Neural cell (in vitro differentiated cells): ENCODE measurements around the gene SCCPDH. TPM values are rescaled to one million over a fixed set of nuclear protein-coding genes. Genes with fewer than 3 reads are reported as not detected.

Experiments
- H2AFZ ChIP-seq: fragments of 200-600, 300-800 bp; sonication (generic), shearing (Covaris generic); 2 replicates; pipeline ENCODE4 v1.6.0; 2014; ENCODE audit warnings: low read depth, mild to moderate bottlenecking, antibody characterized with exemption, low read length, moderate library complexity
- H3F3A ChIP-seq: fragments of 200-600 bp; shearing (Covaris generic); 2 replicates; pipeline ENCODE4 v1.6.1; 2016; ENCODE audit warnings: mild to moderate bottlenecking, moderate library complexity, mixed read lengths, antibody characterized with exemption, low read length; ENCODE audit not compliant: insufficient read depth, poor library complexity, severe bottlenecking
- H3K27ac ChIP-seq: fragments of 200-600, 300-800 bp; sonication (generic), shearing (Covaris generic); 2 replicates; pipeline ENCODE4 v1.5.1; 2014; ENCODE audit warnings: mild to moderate bottlenecking, low read length, moderate library complexity
- H3K27me3 ChIP-seq: fragments of 300-800, 200-600 bp; sonication (generic), shearing (Covaris generic); 2 replicates; pipeline ENCODE4 v1.6.0; 2014; ENCODE audit warnings: mild to moderate bottlenecking, low read depth, low read length, moderate library complexity; ENCODE audit not compliant: insufficient read depth
- H3K36me3 ChIP-seq: fragments of 300-800, 200-600 bp; sonication (generic), shearing (Covaris generic); 2 replicates; pipeline ENCODE4 v1.5.1; 2014; ENCODE audit warnings: mild to moderate bottlenecking, antibody characterized with exemption, low read length, moderate library complexity; ENCODE audit not compliant: insufficient read depth
- H3K4me2 ChIP-seq: fragments of 300-800, 200-600 bp; sonication (generic), shearing (Covaris generic); 2 replicates; pipeline ENCODE4 v1.6.0; 2014; ENCODE audit warnings: mild to moderate bottlenecking, low read length
- H3K4me3 ChIP-seq: fragments of 300-800, 200-600 bp; sonication (generic), shearing (Covaris generic); 2 replicates; pipeline ENCODE4 v1.5.1; 2014; ENCODE audit warnings: mild to moderate bottlenecking, low read length, moderate library complexity
- H3K79me2 ChIP-seq: fragments of 200-600 bp; shearing (Covaris generic); replicated peaks from 2 replicates; pipeline ENCODE4 v1.6.0; 2014; ENCODE audit warnings: mild to moderate bottlenecking, low read length, moderate library complexity; ENCODE audit not compliant: insufficient read depth
- H3K9ac ChIP-seq: fragments of 300-800, 200-600 bp; sonication (generic), shearing (Covaris generic); 2 replicates; pipeline ENCODE4 v1.6.1; 2016; ENCODE audit warnings: mild to moderate bottlenecking, low read length, mixed read lengths
- H3K9me2 ChIP-seq: fragments of 200-600 bp; shearing (Covaris generic); 2 replicates; pipeline ENCODE4 v1.6.1; 2016; ENCODE audit warnings: mild to moderate bottlenecking, low read length, mixed read lengths; ENCODE audit not compliant: insufficient read depth
- H3K9me3 ChIP-seq: fragments of 200-600, 300-800 bp; sonication (generic), shearing (Covaris generic); 2 replicates; pipeline ENCODE4 v1.6.1; 2016; ENCODE audit warnings: mild to moderate bottlenecking, mixed run types, low read length, moderate library complexity, mixed read lengths
- H4K20me1 ChIP-seq: fragments of 200-600 bp; shearing (Covaris generic); 2 replicates; pipeline ENCODE4 v1.6.1; 2016; ENCODE audit warnings: mild to moderate bottlenecking, mixed run types; ENCODE audit not compliant: insufficient read depth
- CTCF ChIP-seq: fragments of 450-650 bp; IDR thresholded peaks from 2 replicates; pipeline ENCODE4 v1.5.1; 2014; ENCODE audit warnings: antibody characterized with exemption, mild to moderate bottlenecking, moderate library complexity; ENCODE audit not compliant: poor library complexity, severe bottlenecking
- EP300 ChIP-seq: fragments of 450-650 bp; conservative IDR thresholded peaks from 2 replicates; pipeline ENCODE4 v1.6.1; 2014; ENCODE audit warnings: antibody characterized with exemption, mild to moderate bottlenecking, moderate library complexity; ENCODE audit not compliant: poor library complexity, severe bottlenecking
- EZH2 ChIP-seq: fragments of 200-600, 300-800 bp; shearing (Covaris generic), sonication (generic); IDR thresholded peaks from 2 replicates; pipeline ENCODE4 v1.6.1; 2014; ENCODE audit warnings: antibody characterized with exemption, low read length, borderline replicate concordance, mild to moderate bottlenecking; ENCODE audit not compliant: insufficient read depth, poor library complexity, severe bottlenecking
- MXI1 ChIP-seq: fragments of 450-650 bp; conservative IDR thresholded peaks from 2 replicates; pipeline ENCODE4 v1.6.1; 2014; ENCODE audit warnings: antibody characterized with exemption, mild to moderate bottlenecking; ENCODE audit not compliant: poor library complexity, severe bottlenecking
- POLR2AphosphoS5 ChIP-seq: IDR thresholded peaks from 2 replicates; pipeline ENCODE4 v1.6.1; 2012
- RAD21 ChIP-seq: fragments of 450-650 bp; conservative IDR thresholded peaks from 2 replicates; pipeline ENCODE4 v1.6.1; 2014; ENCODE audit warnings: antibody characterized with exemption, mild to moderate bottlenecking, moderate library complexity
- REST ChIP-seq: IDR thresholded peaks from 2 replicates; pipeline ENCODE4 v1.6.1; 2012; ENCODE audit warnings: borderline replicate concordance
- SMC3 ChIP-seq: fragments of 450-650 bp; conservative IDR thresholded peaks from 2 replicates; pipeline ENCODE4 v1.6.1; 2014; ENCODE audit warnings: antibody characterized with exemption, mild to moderate bottlenecking, moderate library complexity; ENCODE audit not compliant: poor library complexity
- TAF1 ChIP-seq: IDR thresholded peaks from 2 replicates; pipeline ENCODE4 v1.6.1; 2012; ENCODE audit warnings: low read depth
- polyA plus RNA-seq: library from polyadenylated mRNA; depleted of rRNA; stranded (reverse); fragments of >200 nt; gene quantifications from 2 replicates; pipeline ENCODE4 v1.2.3, GENCODE V29; 2014

The SCCPDH gene
- polyA plus RNA-seq, 1 donor from 2014 or later: 94.2 TPM

- Histone ChIP-seq H3F3A (no peaks in the 10 kb centered on the region), H3K9me3 (no peaks in the 10 kb centered on the region), H3K4me3 (no peak overlapping the region), H3K79me2 (no peaks in the 10 kb centered on the region), H3K9ac (no peak overlapping the region), H3K27me3 (no peaks in the 10 kb centered on the region), H2AFZ (no peak overlapping the region), H3K27ac (no peak overlapping the region), H3K9me2 (no peaks in the 10 kb centered on the region), H3K4me2 (no peak overlapping the region), H4K20me1 (no peaks in the 10 kb centered on the region), H3K36me3 (no peaks in the 10 kb centered on the region)
- TF ChIP-seq EP300: no peak
- TF ChIP-seq SMC3: no peak
- no peak for TF ChIP-seq EZH2
- no peak for TF ChIP-seq REST
- no peak for TF ChIP-seq MXI1
- no peak for TF ChIP-seq TAF1
- no peak for TF ChIP-seq CTCF
- TF ChIP-seq POLR2AphosphoS5: no peak
- no peak for TF ChIP-seq RAD21
Measured at GRCh38 chr1:246695136-246695535, 29.1 kb upstream of the SCCPDH start.

- Histone ChIP-seq H3K9me3 (no peaks in the 10 kb centered on the region), H3F3A (no peaks in the 10 kb centered on the region), H3K79me2 (no peaks in the 10 kb centered on the region), H3K9ac (no peak overlapping the region), H3K4me3 (no peak overlapping the region), H2AFZ (no peak overlapping the region), H3K36me3 (no peaks in the 10 kb centered on the region), H3K9me2 (no peaks in the 10 kb centered on the region), H3K27ac (no peak overlapping the region), H3K4me2 (no peak overlapping the region), H3K27me3 (no peaks in the 10 kb centered on the region), H4K20me1 (no peaks in the 10 kb centered on the region)
- TF ChIP-seq MXI1 (no peak), REST (no peak), TAF1 (no peak), RAD21 (no peak)
Measured at GRCh38 chr1:246695666-246696065, 28.5 kb upstream of the SCCPDH start.
